K562 (cell line): ENCODE results near the gene KIFC3. TPM values are rescaled to one million over a fixed set of nuclear protein-coding genes. Genes with fewer than 3 reads are reported as not detected.
A peak's percentile ranks its signal among the peaks of the same experiment; 100 is the strongest.

Experiments
- BACH1 ChIP-seq: fragments of 200-800 bp; sonication (Bioruptor generic); IDR thresholded peaks from 2 replicates; pipeline ENCODE4 v1.6.1; 2016; ENCODE audit warnings: missing genetic modification characterization, missing compliant biosample characterization
- CEBPG ChIP-seq, 3 experiments: fragments of 200-800 bp in 1 of 3; sonication (Bioruptor generic) in 1 of 3; sonication (generic) in 1 of 3; formaldehyde crosslinking in 1 of 3; IDR thresholded peaks in 2 of 3; conservative IDR thresholded peaks in 1 of 3; 2 replicates each; pipeline versions ENCODE4 v1.6.1 to v1.8.0; 2016 to 2022; ENCODE audit warnings: missing compliant biosample characterization in 2 of 3, missing genetic modification characterization in 2 of 3, mild to moderate bottlenecking in 1 of 3, missing genetic modification reagents in 1 of 3
- DACH1 ChIP-seq: fragments of 450-650 bp; IDR thresholded peaks from 2 replicates; pipeline ENCODE4 v1.6.1; 2018; ENCODE audit not compliant: partially characterized antibody
- ETV5 ChIP-seq: sonication (generic); formaldehyde crosslinking; IDR thresholded peaks from 2 replicates; pipeline ENCODE4 v1.4.0; 2020; ENCODE audit warnings: low read depth, mild to moderate bottlenecking, missing genetic modification reagents
- FOXM1 ChIP-seq, 2 experiments: fragments of 450-650 bp in 1 of 2; sonication (generic) in 1 of 2; formaldehyde crosslinking in 1 of 2; IDR thresholded peaks; 2 replicates each; pipeline versions ENCODE4 v1.6.1 to v1.9.0; 2017 to 2022; ENCODE audit warnings: low read depth in 2 of 2, mild to moderate bottlenecking in 2 of 2, missing genetic modification reagents in 1 of 2, moderate library complexity in 1 of 2
- MAFF ChIP-seq: IDR thresholded peaks from 2 replicates; pipeline ENCODE4 v1.6.1; 2012; ENCODE audit warnings: low read length, improper control_type of control experiment
- MAFK ChIP-seq: IDR thresholded peaks from 2 replicates; pipeline ENCODE4 v1.6.1; 2011; ENCODE audit warnings: low read length, improper control_type of control experiment
- MEIS2 ChIP-seq: fragments of 450-650 bp; IDR thresholded peaks from 2 replicates; pipeline ENCODE4 v1.6.1; 2014; ENCODE audit warnings: mild to moderate bottlenecking; ENCODE audit not compliant: partially characterized antibody
- MYC ChIP-seq, 2 experiments: fragments of 250-450 bp in 1 of 2; sonication (Bioruptor Pico) in 1 of 2; IDR thresholded peaks; 2 replicates each; pipeline versions ENCODE4 v1.5.1 to v1.6.1; 2012 to 2021; ENCODE audit warnings: low read depth in 2 of 2, borderline replicate concordance in 1 of 2, improper control_type of control experiment in 1 of 2, low read length in 1 of 2, mild to moderate bottlenecking in 1 of 2, moderate library complexity in 1 of 2
- OTX1 ChIP-seq: fragments of 450-650 bp; formaldehyde crosslinking; IDR thresholded peaks from 2 replicates; pipeline ENCODE4 v1.4.0; 2022; ENCODE audit warnings: mild to moderate bottlenecking
- PTBP1 ChIP-seq: fragments of 200-400 bp; formaldehyde crosslinking; IDR thresholded peaks from 2 replicates; pipeline ENCODE4 v1.6.1; 2017; ENCODE audit warnings: low read depth, low read length
- RAD21 ChIP-seq, 2 experiments: fragments of 250-450 bp in 1 of 2; fragments of 450-650 bp in 1 of 2; sonication (Bioruptor Pico) in 1 of 2; formaldehyde crosslinking in 1 of 2; IDR thresholded peaks in 1 of 2; conservative IDR thresholded peaks in 1 of 2; 2 replicates each; pipeline versions ENCODE4 v1.4.0 to v1.8.0; 2020 to 2022; ENCODE audit warnings: mild to moderate bottlenecking in 2 of 2, moderate library complexity in 1 of 2
- RBM25 ChIP-seq: fragments of 200-400 bp; formaldehyde crosslinking; IDR thresholded peaks from 2 replicates; pipeline ENCODE4 v1.6.1; 2018; ENCODE audit warnings: low read length, low read depth, moderate library complexity; ENCODE audit not compliant: severe bottlenecking
- SMARCA5 ChIP-seq: fragments of 450-650 bp; IDR thresholded peaks from 2 replicates; pipeline ENCODE4 v1.6.1; 2016
- SRSF1 ChIP-seq: fragments of 200-400 bp; formaldehyde crosslinking; IDR thresholded peaks from 2 replicates; pipeline ENCODE4 v1.6.1; 2017; ENCODE audit warnings: mild to moderate bottlenecking, low read depth, low read length, moderate library complexity
- STAT5A ChIP-seq: IDR thresholded peaks from 2 replicates; pipeline ENCODE4 v1.6.1; 2012; ENCODE audit warnings: low read length, inconsistent platforms, borderline replicate concordance
- ZBTB11 ChIP-seq, 3 experiments: fragments of 200-800 bp in 1 of 3; fragments of 250-450 bp in 1 of 3; fragments of 450-650 bp in 1 of 3; sonication (Bioruptor Pico) in 1 of 3; sonication (Bioruptor generic) in 1 of 3; formaldehyde crosslinking in 1 of 3; IDR thresholded peaks; 2 replicates each; pipeline versions ENCODE4 v1.6.1 to v1.8.0; 2016 to 2022; ENCODE audit warnings: mild to moderate bottlenecking in 2 of 3, missing genetic modification characterization in 2 of 3, missing compliant biosample characterization in 1 of 3, moderate library complexity in 1 of 3
- ZFX ChIP-seq: sonication (generic); formaldehyde crosslinking; IDR thresholded peaks from 2 replicates; pipeline ENCODE4 v1.8.0; 2022; ENCODE audit warnings: mild to moderate bottlenecking, missing genetic modification reagents, moderate library complexity
- ZNF316 ChIP-seq: fragments of 450-650 bp; IDR thresholded peaks from 2 replicates; pipeline ENCODE4 v1.6.1; 2016
- ZNF445 ChIP-seq: fragments of 250-450 bp; sonication (Bioruptor Pico); IDR thresholded peaks from 2 replicates; pipeline ENCODE4 v1.4.0; 2020; ENCODE audit warnings: low read depth, mild to moderate bottlenecking, moderate library complexity
- ZNF77 ChIP-seq: fragments of 250-450 bp; sonication (Bioruptor Pico); IDR thresholded peaks from 2 replicates; pipeline ENCODE4 v1.5.0; 2020
- polyA plus RNA-seq, 8 experiments: library from polyadenylated mRNA; depleted of rRNA in 4 of 8; stranded (reverse) in 5 of 8; unstranded in 3 of 8; fragments of >200 nt; fragmentation: Nextera tagmentation in 2 of 8; fragmentation: Illumina TruSeq in 1 of 8; extraction: Ambion mirVana in 2 of 8; extraction: Trizol in 1 of 8; gene quantifications; 2 replicates each; pipeline versions ENCODE4 v1.2.1 to v1.2.3, GENCODE V29; 2011 to 2014; ENCODE audit warnings: inconsistent platforms in 1 of 8, missing spikeins in 1 of 8
- total RNA-seq, 7 experiments: library from RNA; depleted of rRNA in 6 of 7; stranded (reverse); fragments of >200 nt in 6 of 7; fragmentation: Illumina TruSeq in 2 of 7; extraction: Trizol in 2 of 7; gene quantifications; 2 replicates each; pipeline versions ENCODE4 v1.2.1 to v1.2.3, GENCODE V29; 2011 to 2021; ENCODE audit warnings: low replicate concordance in 1 of 7
- TF ChIP-seq, protein P1 (sequence below), 2 experiments: fragments of 450-650 bp; IDR thresholded peaks; 2 replicates each; pipeline ENCODE4 v1.6.1; 2016

The KIFC3 gene
- total and polyA plus RNA-seq, 9 of the 15 experiments (the other 6 are each of a cell fraction or from before 2014, with no cell fraction given), result 0.23 to 105 (median 26.2) TPM

GRCh38 chr16:57810197-57811031 lies 8.1 kb upstream of the KIFC3 start (continued):
- 0 out of 6 replicates have a peak, but pooled peaks of 1 of the 3 experiments have one; percentile 63 for TF ChIP-seq ZBTB11 (CRISPR knock-in tag; IDR thresholded peaks at IDR 0.05)
- TF ChIP-seq ZNF316, result peak; percentile 99
- TF ChIP-seq SMARCA5, result peak; percentile 93
- peak; percentile 76 for TF ChIP-seq RBM25
- TF ChIP-seq ZFX, result no peak
- peak; percentile 96 for TF ChIP-seq MAFF
- TF ChIP-seq FOXM1 (IDR thresholded peaks at IDR 0.05; ENCODE audit: low read depth), result 0 out of 2 replicates have a peak, but pooled peaks have one; percentile 27
- no peak for TF ChIP-seq FOXM1 (CRISPR knock-in tag; IDR thresholded peaks at IDR 0.05; ENCODE audit: low read depth)
- TF ChIP-seq MEIS2, result peak; percentile 85
- no peak for TF ChIP-seq ZNF445 (CRISPR knock-in tag)
- TF ChIP-seq CEBPG (CRISPR knock-in tag; IDR thresholded peaks at IDR 0.05), result peak; percentile 23; the same call in 1 of the 2 replicates
- no peak for TF ChIP-seq CEBPG (tag; conservative IDR thresholded peaks at IDR 0.05 in 1 of 2, IDR thresholded peaks at IDR 0.05 in 1 of 2)
- peak; percentile 78 for TF ChIP-seq MYC (IDR thresholded peaks at IDR 0.05; ENCODE audit: low read depth, low read length)
- TF ChIP-seq MYC (CRISPR knock-in tag; IDR thresholded peaks at IDR 0.05; ENCODE audit: borderline replicate concordance, low read depth), result no peak
- TF ChIP-seq ETV5 (CRISPR knock-in tag), result peak; percentile 92
- TF ChIP-seq SRSF1, result no peak
- TF ChIP-seq, protein P1, sequence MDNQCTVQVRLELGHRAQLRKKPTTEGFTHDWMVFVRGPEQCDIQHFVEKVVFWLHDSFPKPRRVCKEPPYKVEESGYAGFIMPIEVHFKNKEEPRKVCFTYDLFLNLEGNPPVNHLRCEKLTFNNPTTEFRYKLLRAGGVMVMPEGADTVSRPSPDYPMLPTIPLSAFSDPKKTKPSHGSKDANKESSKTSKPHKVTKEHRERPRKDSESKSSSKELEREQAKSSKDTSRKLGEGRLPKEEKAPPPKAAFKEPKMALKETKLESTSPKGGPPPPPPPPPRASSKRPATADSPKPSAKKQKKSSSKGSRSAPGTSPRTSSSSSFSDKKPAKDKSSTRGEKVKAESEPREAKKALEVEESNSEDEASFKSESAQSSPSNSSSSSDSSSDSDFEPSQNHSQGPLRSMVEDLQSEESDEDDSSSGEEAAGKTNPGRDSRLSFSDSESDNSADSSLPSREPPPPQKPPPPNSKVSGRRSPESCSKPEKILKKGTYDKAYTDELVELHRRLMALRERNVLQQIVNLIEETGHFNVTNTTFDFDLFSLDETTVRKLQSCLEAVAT (IDR thresholded peaks at IDR 0.05), result peak in 1 of 2 experiments; percentile 17; a peak in 1 of 4 replicates
- TF ChIP-seq PTBP1, result no peak
- TF ChIP-seq ZNF77, result no peak
- TF ChIP-seq MAFK, result peak; percentile 96
- no peak; a peak in 1 of 4 replicates for TF ChIP-seq RAD21 (CRISPR knock-in tag; conservative IDR thresholded peaks at IDR 0.05 in 1 of 2, IDR thresholded peaks at IDR 0.05 in 1 of 2)
- no peak for TF ChIP-seq OTX1 (CRISPR knock-in tag)
- peak; percentile 95 for TF ChIP-seq BACH1 (tag)
- no peak for TF ChIP-seq STAT5A
- TF ChIP-seq DACH1, result peak; percentile 68
